ENCODE data around the gene RITA1.
"Not testable (repeated sequence)": the region's sequence is repeated elsewhere in the genome, so short reads cannot be mapped to it uniquely, and the experiment has no call there.

RITA1 gene

GRCh38 chr12:113203852-113204760 is 18.6 kb downstream of the RITA1 start:
- DNase-seq (ENCODE audit: low read depth), result no peak

- DNase-seq (ENCODE audit: low read depth), result no peak
Observed at GRCh38 chr12:113204804-113205203, 19.3 kb downstream of the RITA1 start.

GRCh38 chr12:113206802-113207201 is 21.3 kb downstream of the RITA1 start:
- not testable (repeated sequence) for DNase-seq (ENCODE audit: low read depth)

- no peak for DNase-seq (ENCODE audit: low read depth)
Observed at GRCh38 chr12:113207613-113208040, 22.1 kb downstream of the RITA1 start.

GRCh38 chr12:113208041-113208934 is 22.8 kb downstream of the RITA1 start:
- no peak for DNase-seq (ENCODE audit: low read depth)

- DNase-seq (ENCODE audit: low read depth), result no peak
Observed at GRCh38 chr12:113211160-113211559, 25.6 kb downstream of the RITA1 start.

- peak; percentile 98 for DNase-seq (ENCODE audit: low read depth)
Observed at GRCh38 chr12:113214895-113215400, 29.4 kb downstream of the RITA1 start.

GRCh38 chr12:113216027-113216426 is 30.5 kb downstream of the RITA1 start:
- no peak for DNase-seq (ENCODE audit: low read depth)

GRCh38 chr12:113220593-113221180 is 35.2 kb downstream of the RITA1 start:
- no peak for DNase-seq (ENCODE audit: low read depth)

- peak; percentile 100 for DNase-seq (ENCODE audit: low read depth)
Observed at GRCh38 chr12:113221181-113221996, 35.9 kb downstream of the RITA1 start, which contains the start of gene TPCN1. TPCN1 (plus strand) TSS chr12:113221464; CDS start chr12:113226853, 5,389 bp downstream.

GRCh38 chr12:113221997-113222729 is 36.6 kb downstream of the RITA1 start:
- DNase-seq (ENCODE audit: low read depth), result no peak

- peak; percentile 74 for DNase-seq (ENCODE audit: low read depth)
Observed at GRCh38 chr12:113222730-113223531, 37.4 kb downstream of the RITA1 start.

- no peak for DNase-seq (ENCODE audit: low read depth)
Observed at GRCh38 chr12:113224955-113225354, 39.4 kb downstream of the RITA1 start.

GRCh38 chr12:113226696-113227568 is 41.4 kb downstream of the RITA1 start:
- DNase-seq (ENCODE audit: low read depth), result no peak

GRCh38 chr12:113227686-113228391 is 42.3 kb downstream of the RITA1 start:
- no peak for DNase-seq (ENCODE audit: low read depth)

- DNase-seq (ENCODE audit: low read depth), result no peak
Observed at GRCh38 chr12:113228394-113229028, 43.0 kb downstream of the RITA1 start.

All from GM04504 (cell line).